K562 (cell line): ENCODE data around the gene TPI1. TPM values are rescaled to one million over a fixed set of nuclear protein-coding genes. Genes with fewer than 3 reads are reported as not detected.

Experiments
- CCAR2 ChIP-seq: fragments of 200-400 bp; formaldehyde crosslinking; IDR thresholded peaks from 2 replicates; pipeline ENCODE4 v1.6.1; 2017; ENCODE audit warnings: mild to moderate bottlenecking, low read depth, low read length
- ELF1 ChIP-seq: fragments of 200-800 bp; sonication (Bioruptor generic); IDR thresholded peaks from 2 replicates; pipeline ENCODE4 v1.6.1; 2016; ENCODE audit warnings: missing genetic modification characterization, missing compliant biosample characterization
- FIP1L1 ChIP-seq: fragments of 200-400 bp; formaldehyde crosslinking; IDR thresholded peaks from 2 replicates; pipeline ENCODE4 v1.6.1; 2018; ENCODE audit warnings: mild to moderate bottlenecking, low read depth, low read length; ENCODE audit not compliant: poor library complexity, severe bottlenecking
- GABPB1 ChIP-seq: sonication (generic); formaldehyde crosslinking; IDR thresholded peaks from 2 replicates; pipeline ENCODE4 v1.8.0; 2022; ENCODE audit warnings: mild to moderate bottlenecking, missing genetic modification reagents
- GATAD2A ChIP-seq: fragments of 450-650 bp; IDR thresholded peaks from 2 replicates; pipeline ENCODE4 v1.6.1; 2017
- NONO ChIP-seq, 2 experiments: fragments of 200-400 bp in 1 of 2; fragments of 450-650 bp in 1 of 2; formaldehyde crosslinking in 1 of 2; IDR thresholded peaks; 2 replicates each; pipeline ENCODE4 v1.6.1; 2017; ENCODE audit warnings: low read depth in 2 of 2, mild to moderate bottlenecking in 2 of 2, moderate library complexity in 2 of 2, low read length in 1 of 2
- POLR2AphosphoS5 ChIP-seq: IDR thresholded peaks from 2 replicates; pipeline ENCODE4 v1.6.1; 2011; ENCODE audit warnings: mild to moderate bottlenecking, low read depth, low read length, moderate library complexity; ENCODE audit not compliant: control insufficient read depth, insufficient read depth
- POLR2B ChIP-seq: fragments of 450-650 bp; IDR thresholded peaks from 2 replicates; pipeline ENCODE4 v1.6.1; 2018; ENCODE audit warnings: low read depth; ENCODE audit not compliant: partially characterized antibody
- RBFOX2 ChIP-seq: fragments of 200-400 bp; formaldehyde crosslinking; IDR thresholded peaks from 2 replicates; pipeline ENCODE4 v1.6.1; 2017; ENCODE audit warnings: low read depth, mild to moderate bottlenecking, low read length, moderate library complexity
- SIN3A ChIP-seq, 2 experiments: fragments of 150-350 bp in 1 of 2; IDR thresholded peaks; 2 replicates each; pipeline ENCODE4 v1.6.1; 2011 to 2016; ENCODE audit warnings: borderline replicate concordance in 2 of 2, low read depth in 2 of 2, low read length in 2 of 2, mild to moderate bottlenecking in 2 of 2, moderate library complexity in 2 of 2; ENCODE audit not compliant: control insufficient read depth in 1 of 2
- ZNF436 ChIP-seq: fragments of 250-450, 450-650 bp; sonication (Bioruptor Pico); formaldehyde crosslinking; IDR thresholded peaks from 2 replicates; pipeline ENCODE4 v1.7.0; 2020; ENCODE audit warnings: mild to moderate bottlenecking
- polyA plus RNA-seq, 8 experiments: library from polyadenylated mRNA; depleted of rRNA in 4 of 8; stranded (reverse) in 5 of 8; unstranded in 3 of 8; fragments of >200 nt; fragmentation: Nextera tagmentation in 2 of 8; fragmentation: Illumina TruSeq in 1 of 8; extraction: Ambion mirVana in 2 of 8; extraction: Trizol in 1 of 8; gene quantifications; 2 replicates each; pipeline versions ENCODE4 v1.2.1 to v1.2.3, GENCODE V29; 2011 to 2014; ENCODE audit warnings: inconsistent platforms in 1 of 8, missing spikeins in 1 of 8
- total RNA-seq, 7 experiments: library from RNA; depleted of rRNA in 6 of 7; stranded (reverse); fragments of >200 nt in 6 of 7; fragmentation: Illumina TruSeq in 2 of 7; extraction: Trizol in 2 of 7; gene quantifications; 2 replicates each; pipeline versions ENCODE4 v1.2.1 to v1.2.3, GENCODE V29; 2011 to 2021; ENCODE audit warnings: low replicate concordance in 1 of 7
- TF ChIP-seq, protein P1 (sequence below): fragments of 450-650 bp; IDR thresholded peaks from 2 replicates; pipeline ENCODE4 v1.6.1; 2016; ENCODE audit warnings: missing biosample characterization, missing genetic modification characterization
- TF ChIP-seq, protein P2 (sequence below): fragments of 250-450 bp; sonication (Bioruptor Pico); IDR thresholded peaks from 2 replicates; pipeline ENCODE4 v1.4.0; 2020; ENCODE audit warnings: mild to moderate bottlenecking, moderate library complexity, borderline replicate concordance
- TF ChIP-seq, protein P3 (sequence below), 2 experiments: fragments of 450-650 bp; IDR thresholded peaks; 2 replicates each; pipeline ENCODE4 v1.6.1; 2016
- TF ChIP-seq, protein P4 (sequence below): sonication (generic); formaldehyde crosslinking; IDR thresholded peaks from 2 replicates; pipeline ENCODE4 v1.8.0; 2022; ENCODE audit warnings: missing genetic modification reagents, mild to moderate bottlenecking, moderate library complexity, borderline replicate concordance
- TF ChIP-seq, protein P5 (sequence below): fragments of 450-650 bp; IDR thresholded peaks from 2 replicates; pipeline ENCODE4 v1.6.1; 2016; ENCODE audit warnings: borderline replicate concordance

TPI1 gene
- total and polyA plus RNA-seq, 9 of the 15 experiments (the other 6 are each of a cell fraction or from before 2014, with no cell fraction given): 662 to 4,971 (median 892) TPM

DNA sequence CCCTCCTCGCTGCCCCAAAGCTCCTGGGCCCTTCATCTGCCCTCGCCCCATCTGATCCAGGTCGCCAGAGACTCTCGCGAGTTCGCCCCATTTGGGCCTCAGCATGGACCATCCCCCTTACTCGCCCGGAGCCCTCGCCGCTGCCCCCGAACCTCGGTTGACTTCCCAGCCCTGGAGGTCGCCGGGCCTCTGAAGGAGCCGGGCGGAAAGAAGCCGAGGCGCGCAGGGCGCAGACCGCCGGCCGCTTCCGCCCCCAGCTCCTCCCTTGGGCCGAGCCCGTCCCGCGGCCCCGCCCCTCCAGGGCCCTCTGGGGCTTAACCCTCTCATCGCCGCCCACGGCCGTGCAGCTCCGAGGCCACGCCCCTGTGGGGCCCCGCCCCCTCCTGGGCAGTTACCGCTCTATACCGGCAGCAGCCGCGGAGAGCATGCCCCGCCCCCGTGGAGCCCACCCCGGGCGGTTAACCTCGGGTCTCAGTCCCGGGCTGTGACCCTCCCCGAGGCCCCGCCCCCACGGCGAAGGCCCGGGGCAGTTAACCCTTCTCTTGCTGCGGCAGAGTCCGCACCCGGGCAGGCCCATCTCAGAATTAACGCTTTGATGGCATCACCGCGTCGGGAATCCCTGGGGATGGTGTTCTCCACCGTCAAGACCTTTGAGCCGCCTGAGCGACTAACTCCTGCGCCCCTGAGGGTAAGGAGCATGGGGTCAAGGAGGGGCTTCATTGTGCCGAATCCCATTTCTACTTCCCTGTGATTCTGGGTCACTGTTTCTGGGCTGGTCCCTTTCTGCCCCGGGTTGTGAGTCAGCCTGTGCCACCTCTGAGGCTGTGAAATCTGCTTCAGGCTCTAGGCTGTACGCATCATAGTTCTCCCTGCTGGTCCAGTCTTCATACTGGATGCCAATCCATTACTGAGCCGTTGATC, 6.0 kb downstream of the TPI1 start, which contains the start of gene SPSB2 (continued):
- TF ChIP-seq, protein P1, sequence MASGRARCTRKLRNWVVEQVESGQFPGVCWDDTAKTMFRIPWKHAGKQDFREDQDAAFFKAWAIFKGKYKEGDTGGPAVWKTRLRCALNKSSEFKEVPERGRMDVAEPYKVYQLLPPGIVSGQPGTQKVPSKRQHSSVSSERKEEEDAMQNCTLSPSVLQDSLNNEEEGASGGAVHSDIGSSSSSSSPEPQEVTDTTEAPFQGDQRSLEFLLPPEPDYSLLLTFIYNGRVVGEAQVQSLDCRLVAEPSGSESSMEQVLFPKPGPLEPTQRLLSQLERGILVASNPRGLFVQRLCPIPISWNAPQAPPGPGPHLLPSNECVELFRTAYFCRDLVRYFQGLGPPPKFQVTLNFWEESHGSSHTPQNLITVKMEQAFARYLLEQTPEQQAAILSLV (tag): no peak
- TF ChIP-seq, protein P2, sequence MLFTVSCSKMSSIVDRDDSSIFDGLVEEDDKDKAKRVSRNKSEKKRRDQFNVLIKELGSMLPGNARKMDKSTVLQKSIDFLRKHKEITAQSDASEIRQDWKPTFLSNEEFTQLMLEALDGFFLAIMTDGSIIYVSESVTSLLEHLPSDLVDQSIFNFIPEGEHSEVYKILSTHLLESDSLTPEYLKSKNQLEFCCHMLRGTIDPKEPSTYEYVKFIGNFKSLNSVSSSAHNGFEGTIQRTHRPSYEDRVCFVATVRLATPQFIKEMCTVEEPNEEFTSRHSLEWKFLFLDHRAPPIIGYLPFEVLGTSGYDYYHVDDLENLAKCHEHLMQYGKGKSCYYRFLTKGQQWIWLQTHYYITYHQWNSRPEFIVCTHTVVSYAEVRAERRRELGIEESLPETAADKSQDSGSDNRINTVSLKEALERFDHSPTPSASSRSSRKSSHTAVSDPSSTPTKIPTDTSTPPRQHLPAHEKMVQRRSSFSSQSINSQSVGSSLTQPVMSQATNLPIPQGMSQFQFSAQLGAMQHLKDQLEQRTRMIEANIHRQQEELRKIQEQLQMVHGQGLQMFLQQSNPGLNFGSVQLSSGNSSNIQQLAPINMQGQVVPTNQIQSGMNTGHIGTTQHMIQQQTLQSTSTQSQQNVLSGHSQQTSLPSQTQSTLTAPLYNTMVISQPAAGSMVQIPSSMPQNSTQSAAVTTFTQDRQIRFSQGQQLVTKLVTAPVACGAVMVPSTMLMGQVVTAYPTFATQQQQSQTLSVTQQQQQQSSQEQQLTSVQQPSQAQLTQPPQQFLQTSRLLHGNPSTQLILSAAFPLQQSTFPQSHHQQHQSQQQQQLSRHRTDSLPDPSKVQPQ (CRISPR knock-in tag): no peak
- TF ChIP-seq, protein P3, sequence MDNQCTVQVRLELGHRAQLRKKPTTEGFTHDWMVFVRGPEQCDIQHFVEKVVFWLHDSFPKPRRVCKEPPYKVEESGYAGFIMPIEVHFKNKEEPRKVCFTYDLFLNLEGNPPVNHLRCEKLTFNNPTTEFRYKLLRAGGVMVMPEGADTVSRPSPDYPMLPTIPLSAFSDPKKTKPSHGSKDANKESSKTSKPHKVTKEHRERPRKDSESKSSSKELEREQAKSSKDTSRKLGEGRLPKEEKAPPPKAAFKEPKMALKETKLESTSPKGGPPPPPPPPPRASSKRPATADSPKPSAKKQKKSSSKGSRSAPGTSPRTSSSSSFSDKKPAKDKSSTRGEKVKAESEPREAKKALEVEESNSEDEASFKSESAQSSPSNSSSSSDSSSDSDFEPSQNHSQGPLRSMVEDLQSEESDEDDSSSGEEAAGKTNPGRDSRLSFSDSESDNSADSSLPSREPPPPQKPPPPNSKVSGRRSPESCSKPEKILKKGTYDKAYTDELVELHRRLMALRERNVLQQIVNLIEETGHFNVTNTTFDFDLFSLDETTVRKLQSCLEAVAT (IDR thresholded peaks at IDR 0.05): no peak
- TF ChIP-seq GABPB1 (CRISPR knock-in tag) (peak; percentile 68; the same call in 1 of the 2 replicates), POLR2AphosphoS5 (peak; percentile 36), RBFOX2 (peak; percentile 70), CCAR2 (no peak), FIP1L1 (peak; percentile 39), ZNF436 (CRISPR knock-in tag) (no peak), NONO (IDR thresholded peaks at IDR 0.05; ENCODE audit: low read depth in 2 of 2, low read length in 1 of 2) (0 out of 4 replicates have a peak, but pooled peaks of 1 of the 2 experiments have one; percentile 15), SIN3A (IDR thresholded peaks at IDR 0.05; ENCODE audit: borderline replicate concordance in 2 of 2, control insufficient read depth in 1 of 2, low read depth in 2 of 2, low read length in 2 of 2) (peak in 1 of 2 experiments; percentile 26; a peak in 1 of 4 replicates), ELF1 (tag) (peak; percentile 60; the same call in 1 of the 2 replicates), POLR2B (peak; percentile 46), GATAD2A (0 out of 2 replicates have a peak, but pooled peaks have one; percentile 22)
- TF ChIP-seq, protein P4, sequence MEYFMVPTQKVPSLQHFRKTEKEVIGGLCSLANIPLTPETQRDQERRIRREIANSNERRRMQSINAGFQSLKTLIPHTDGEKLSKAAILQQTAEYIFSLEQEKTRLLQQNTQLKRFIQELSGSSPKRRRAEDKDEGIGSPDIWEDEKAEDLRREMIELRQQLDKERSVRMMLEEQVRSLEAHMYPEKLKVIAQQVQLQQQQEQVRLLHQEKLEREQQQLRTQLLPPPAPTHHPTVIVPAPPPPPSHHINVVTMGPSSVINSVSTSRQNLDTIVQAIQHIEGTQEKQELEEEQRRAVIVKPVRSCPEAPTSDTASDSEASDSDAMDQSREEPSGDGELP: peak; percentile 66; the same call in 1 of the 2 replicates
- TF ChIP-seq, protein P5, sequence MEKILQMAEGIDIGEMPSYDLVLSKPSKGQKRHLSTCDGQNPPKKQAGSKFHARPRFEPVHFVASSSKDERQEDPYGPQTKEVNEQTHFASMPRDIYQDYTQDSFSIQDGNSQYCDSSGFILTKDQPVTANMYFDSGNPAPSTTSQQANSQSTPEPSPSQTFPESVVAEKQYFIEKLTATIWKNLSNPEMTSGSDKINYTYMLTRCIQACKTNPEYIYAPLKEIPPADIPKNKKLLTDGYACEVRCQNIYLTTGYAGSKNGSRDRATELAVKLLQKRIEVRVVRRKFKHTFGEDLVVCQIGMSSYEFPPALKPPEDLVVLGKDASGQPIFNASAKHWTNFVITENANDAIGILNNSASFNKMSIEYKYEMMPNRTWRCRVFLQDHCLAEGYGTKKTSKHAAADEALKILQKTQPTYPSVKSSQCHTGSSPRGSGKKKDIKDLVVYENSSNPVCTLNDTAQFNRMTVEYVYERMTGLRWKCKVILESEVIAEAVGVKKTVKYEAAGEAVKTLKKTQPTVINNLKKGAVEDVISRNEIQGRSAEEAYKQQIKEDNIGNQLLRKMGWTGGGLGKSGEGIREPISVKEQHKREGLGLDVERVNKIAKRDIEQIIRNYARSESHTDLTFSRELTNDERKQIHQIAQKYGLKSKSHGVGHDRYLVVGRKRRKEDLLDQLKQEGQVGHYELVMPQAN: peak; percentile 10; the same call in 1 of the 2 replicates
